HepG2 (cell line): ENCODE measurements around the gene ABCA2. TPM values are rescaled to one million over a fixed set of nuclear protein-coding genes. Genes with fewer than 3 reads are reported as not detected.

ENCODE experiments used
- ERF ChIP-seq: IDR thresholded peaks from 2 replicates; pipeline ENCODE4 v1.6.1; 2018; ENCODE audit warnings: missing biosample characterization, missing genetic modification reagents
- KLF13 ChIP-seq: sonication (generic); formaldehyde crosslinking; IDR thresholded peaks from 2 replicates; pipeline ENCODE4 v1.4.0; 2020; ENCODE audit warnings: mild to moderate bottlenecking, missing genetic modification reagents
- RARA ChIP-seq: IDR thresholded peaks from 2 replicates; pipeline ENCODE4 v1.6.1; 2016; ENCODE audit warnings: missing genetic modification reagents, missing compliant biosample characterization
- polyA plus RNA-seq, 8 experiments: library from polyadenylated mRNA; depleted of rRNA in 3 of 8; stranded (reverse) in 7 of 8; unstranded in 1 of 8; fragments of >200 nt; fragmentation: Illumina TruSeq in 4 of 8; extraction: Trizol in 4 of 8; gene quantifications; 2 replicates each; pipeline versions ENCODE4 v1.2.1 to v1.2.3, GENCODE V29; 2011 to 2016; ENCODE audit warnings: low read depth in 4 of 8, missing spikeins in 1 of 8, mixed read lengths in 1 of 8; ENCODE audit not compliant: insufficient read depth in 1 of 8
- total RNA-seq, 5 experiments: library from RNA; depleted of rRNA; stranded (reverse); fragments of >200 nt; fragmentation: Illumina TruSeq; extraction: Trizol; gene quantifications; 2 replicates each; pipeline ENCODE4 v1.2.3, GENCODE V29; 2016; ENCODE audit warnings: low read depth in 1 of 5
- TF ChIP-seq, protein P1 (sequence below): sonication (generic); formaldehyde crosslinking; IDR thresholded peaks from 2 replicates; pipeline ENCODE4 v1.9.0; 2021; ENCODE audit warnings: missing genetic modification reagents, borderline replicate concordance
- TF ChIP-seq, protein P2 (sequence below): sonication (generic); formaldehyde crosslinking; IDR thresholded peaks from 2 replicates; pipeline ENCODE4 v1.5.0; 2020; ENCODE audit warnings: mild to moderate bottlenecking, missing genetic modification reagents
- TF ChIP-seq, protein P3 (sequence below): sonication (generic); formaldehyde crosslinking; IDR thresholded peaks from 2 replicates; pipeline ENCODE4 v1.8.1; 2023; ENCODE audit warnings: mild to moderate bottlenecking, missing genetic modification reagents

The ABCA2 gene
- total and polyA plus RNA-seq, 2 of the 13 experiments (the other 11 are each of a cell fraction or from before 2014, with no cell fraction given) = 2.9 to 19.2 TPM

DNA sequence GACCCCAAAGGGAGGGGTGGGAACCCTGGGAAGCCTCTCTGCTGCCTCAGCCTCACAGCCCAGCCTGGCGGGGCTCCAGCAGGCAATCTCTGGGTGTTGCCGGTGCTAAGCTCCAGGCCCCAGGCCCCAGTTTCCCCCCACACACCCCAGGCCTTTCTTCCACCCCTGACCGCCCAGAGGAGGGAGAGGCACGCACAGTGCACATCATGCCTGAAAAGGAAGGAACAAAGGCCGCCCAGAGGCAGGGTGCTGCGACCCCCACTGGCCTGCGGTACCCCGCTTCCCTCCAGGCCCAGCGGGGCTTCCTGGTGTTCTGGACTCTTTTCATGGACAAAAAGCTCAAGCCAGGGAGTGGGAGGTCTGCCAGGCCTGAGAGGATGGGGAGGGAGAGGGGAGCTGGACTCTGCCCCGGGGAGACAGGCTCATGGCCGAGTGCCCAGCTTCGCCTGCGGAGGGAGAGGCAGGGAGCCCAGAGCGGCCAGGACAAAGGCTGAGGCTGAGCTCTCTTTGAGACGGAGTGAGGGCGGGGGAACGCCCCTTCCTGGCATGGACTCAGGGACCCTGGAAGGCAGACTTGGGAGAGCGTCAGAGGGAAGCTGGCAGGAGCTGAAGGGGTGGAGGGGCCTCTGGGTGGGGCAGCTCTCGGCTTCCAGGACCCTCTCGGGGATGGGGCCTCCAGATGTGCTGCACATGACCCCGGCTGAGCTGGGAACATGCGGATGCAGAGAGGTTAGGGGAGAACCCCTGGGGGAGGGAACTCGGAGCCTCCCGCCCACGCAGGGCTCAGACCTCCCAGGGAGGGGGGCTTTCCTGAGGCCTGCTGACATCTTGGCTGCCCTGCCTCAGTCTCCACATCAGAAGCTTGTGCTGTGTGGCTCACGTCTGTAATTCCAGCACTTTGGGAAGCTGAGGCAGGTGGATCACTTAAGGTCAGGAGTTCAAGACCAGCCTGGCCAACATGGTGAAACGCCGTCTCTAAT lies 27.6 kb upstream of the ABCA2 start (continued):
- TF ChIP-seq, protein P1, sequence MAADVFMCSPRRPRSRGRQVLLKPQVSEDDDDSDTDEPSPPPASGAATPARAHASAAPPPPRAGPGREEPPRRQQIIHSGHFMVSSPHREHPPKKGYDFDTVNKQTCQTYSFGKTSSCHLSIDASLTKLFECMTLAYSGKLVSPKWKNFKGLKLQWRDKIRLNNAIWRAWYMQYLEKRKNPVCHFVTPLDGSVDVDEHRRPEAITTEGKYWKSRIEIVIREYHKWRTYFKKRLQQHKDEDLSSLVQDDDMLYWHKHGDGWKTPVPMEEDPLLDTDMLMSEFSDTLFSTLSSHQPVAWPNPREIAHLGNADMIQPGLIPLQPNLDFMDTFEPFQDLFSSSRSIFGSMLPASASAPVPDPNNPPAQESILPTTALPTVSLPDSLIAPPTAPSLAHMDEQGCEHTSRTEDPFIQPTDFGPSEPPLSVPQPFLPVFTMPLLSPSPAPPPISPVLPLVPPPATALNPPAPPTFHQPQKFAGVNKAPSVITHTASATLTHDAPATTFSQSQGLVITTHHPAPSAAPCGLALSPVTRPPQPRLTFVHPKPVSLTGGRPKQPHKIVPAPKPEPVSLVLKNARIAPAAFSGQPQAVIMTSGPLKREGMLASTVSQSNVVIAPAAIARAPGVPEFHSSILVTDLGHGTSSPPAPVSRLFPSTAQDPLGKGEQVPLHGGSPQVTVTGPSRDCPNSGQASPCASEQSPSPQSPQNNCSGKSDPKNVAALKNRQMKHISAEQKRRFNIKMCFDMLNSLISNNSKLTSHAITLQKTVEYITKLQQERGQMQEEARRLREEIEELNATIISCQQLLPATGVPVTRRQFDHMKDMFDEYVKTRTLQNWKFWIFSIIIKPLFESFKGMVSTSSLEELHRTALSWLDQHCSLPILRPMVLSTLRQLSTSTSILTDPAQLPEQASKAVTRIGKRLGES (CRISPR knock-in tag) = no peak
- no peak for TF ChIP-seq KLF13 (CRISPR knock-in tag)
- TF ChIP-seq RARA (CRISPR knock-in tag) = peak; percentile 39
- TF ChIP-seq, protein P2, sequence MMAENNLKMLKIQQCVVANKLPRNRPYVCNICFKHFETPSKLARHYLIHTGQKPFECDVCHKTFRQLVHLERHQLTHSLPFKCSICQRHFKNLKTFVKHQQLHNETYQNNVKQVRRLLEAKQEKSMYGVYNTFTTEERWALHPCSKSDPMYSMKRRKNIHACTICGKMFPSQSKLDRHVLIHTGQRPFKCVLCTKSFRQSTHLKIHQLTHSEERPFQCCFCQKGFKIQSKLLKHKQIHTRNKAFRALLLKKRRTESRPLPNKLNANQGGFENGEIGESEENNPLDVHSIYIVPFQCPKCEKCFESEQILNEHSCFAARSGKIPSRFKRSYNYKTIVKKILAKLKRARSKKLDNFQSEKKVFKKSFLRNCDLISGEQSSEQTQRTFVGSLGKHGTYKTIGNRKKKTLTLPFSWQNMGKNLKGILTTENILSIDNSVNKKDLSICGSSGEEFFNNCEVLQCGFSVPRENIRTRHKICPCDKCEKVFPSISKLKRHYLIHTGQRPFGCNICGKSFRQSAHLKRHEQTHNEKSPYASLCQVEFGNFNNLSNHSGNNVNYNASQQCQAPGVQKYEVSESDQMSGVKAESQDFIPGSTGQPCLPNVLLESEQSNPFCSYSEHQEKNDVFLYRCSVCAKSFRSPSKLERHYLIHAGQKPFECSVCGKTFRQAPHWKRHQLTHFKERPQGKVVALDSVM (CRISPR knock-in tag) = peak; percentile 96
- TF ChIP-seq, protein P3, sequence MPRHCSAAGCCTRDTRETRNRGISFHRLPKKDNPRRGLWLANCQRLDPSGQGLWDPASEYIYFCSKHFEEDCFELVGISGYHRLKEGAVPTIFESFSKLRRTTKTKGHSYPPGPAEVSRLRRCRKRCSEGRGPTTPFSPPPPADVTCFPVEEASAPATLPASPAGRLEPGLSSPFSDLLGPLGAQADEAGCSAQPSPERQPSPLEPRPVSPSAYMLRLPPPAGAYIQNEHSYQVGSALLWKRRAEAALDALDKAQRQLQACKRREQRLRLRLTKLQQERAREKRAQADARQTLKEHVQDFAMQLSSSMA = no peak
- TF ChIP-seq ERF (CRISPR knock-in tag) = peak; percentile 55
- TF ChIP-seq, all 625 proteins: peak for 185
